T-helper 1 cell treated with Interleukin-12 subunit alpha and Interleukin-12 subunit beta and Interleukin-4 antibody, amounts not matched to agents 30 μg/mL and 1 μg/mL, for 36 hours (primary cell): Measurements from ENCODE around the gene SLC25A13.
"Not testable (repeated sequence)": the region's sequence is repeated elsewhere in the genome, so short reads cannot be mapped to it uniquely, and the experiment has no call there.

Source experiments
- H3K27ac Mint-ChIP-seq: one replicate; pipeline ENCODE4 v1.8.0; 2021; ENCODE audit warnings: mild to moderate bottlenecking, mixed read lengths
- H3K27me3 Mint-ChIP-seq: one replicate; pipeline ENCODE4 v1.8.0; 2021; ENCODE audit warnings: low read depth, mixed read lengths
- H3K36me3 Mint-ChIP-seq: one replicate; pipeline ENCODE4 v1.8.0; 2021; ENCODE audit warnings: low read depth, mixed read lengths
- H3K4me1 Mint-ChIP-seq: one replicate; pipeline ENCODE4 v1.8.0; 2021; ENCODE audit warnings: low read depth, mixed read lengths
- H3K4me3 Mint-ChIP-seq: one replicate; pipeline ENCODE4 v1.8.0; 2021; ENCODE audit warnings: mild to moderate bottlenecking, moderate library complexity, mixed read lengths
- H3K9me3 Mint-ChIP-seq: one replicate; pipeline ENCODE4 v1.8.0; 2021; ENCODE audit warnings: mixed read lengths

Gene SLC25A13

GRCh38 chr7:96321658-96322372 lies at the start of gene SLC25A13:
Gene SLC25A13 (minus strand): TSS chr7:96322098. CDS start chr7:96321956, 142 bp downstream.
- Mint-ChIP-seq H3K36me3 (no peaks in the 10 kb centered on the region), H3K27me3 (no peaks in the 10 kb centered on the region), H3K4me1 (peaks cover 11% of the 10 kb centered on the region), H3K9me3 (no peaks in the 10 kb centered on the region), H3K27ac (peak within 1 kb of the TSS; percentile 90), H3K4me3 (peak within 1 kb of the TSS; percentile 89)

- H3K27me3 Mint-ChIP-seq, H3K36me3 Mint-ChIP-seq, H3K9me3 Mint-ChIP-seq, H3K27ac Mint-ChIP-seq, H3K4me1 Mint-ChIP-seq, H3K4me3 Mint-ChIP-seq: not testable (repeated sequence)
These were observed 44.0 kb upstream of the SLC25A13 start for GRCh38 chr7:96365916-96366315.

GRCh38 chr7:96361116-96361857 lies 39.4 kb upstream of the SLC25A13 start:
- H3K9me3 Mint-ChIP-seq = peaks cover 9% of the 10 kb centered on the region
- no peaks in the 10 kb centered on the region for H3K36me3 Mint-ChIP-seq
- H3K4me3 Mint-ChIP-seq = no peak overlapping the region
- H3K27me3 Mint-ChIP-seq = no peaks in the 10 kb centered on the region
- H3K27ac Mint-ChIP-seq = no peak overlapping the region
- H3K4me1 Mint-ChIP-seq = no peaks in the 10 kb centered on the region

GRCh38 chr7:96359876-96360275 lies 38.0 kb upstream of the SLC25A13 start:
- peaks cover 4% of the 10 kb centered on the region for H3K9me3 Mint-ChIP-seq
- H3K27ac Mint-ChIP-seq = no peak overlapping the region
- no peaks in the 10 kb centered on the region for H3K27me3 Mint-ChIP-seq
- H3K4me1 Mint-ChIP-seq = no peaks in the 10 kb centered on the region
- H3K4me3 Mint-ChIP-seq = no peak overlapping the region
- H3K36me3 Mint-ChIP-seq = no peaks in the 10 kb centered on the region

- not testable (repeated sequence) for H3K4me3 Mint-ChIP-seq, H3K9me3 Mint-ChIP-seq, H3K27ac Mint-ChIP-seq, H3K36me3 Mint-ChIP-seq, H3K27me3 Mint-ChIP-seq, H3K4me1 Mint-ChIP-seq
These were observed 36.5 kb upstream of the SLC25A13 start for GRCh38 chr7:96358236-96358971.

- no peaks in the 10 kb centered on the region for H3K27me3 Mint-ChIP-seq
- H3K9me3 Mint-ChIP-seq = peaks cover 4% of the 10 kb centered on the region
- no peaks in the 10 kb centered on the region for H3K36me3 Mint-ChIP-seq
- H3K4me3 Mint-ChIP-seq = no peak overlapping the region
- no peak overlapping the region for H3K27ac Mint-ChIP-seq
- no peaks in the 10 kb centered on the region for H3K4me1 Mint-ChIP-seq
These were observed 34.1 kb upstream of the SLC25A13 start for GRCh38 chr7:96355990-96356506.

- peaks cover 1% of the 10 kb centered on the region for H3K9me3 Mint-ChIP-seq
- no peaks in the 10 kb centered on the region for H3K36me3 Mint-ChIP-seq
- H3K4me1 Mint-ChIP-seq = no peaks in the 10 kb centered on the region
- H3K4me3 Mint-ChIP-seq = no peak overlapping the region
- H3K27me3 Mint-ChIP-seq = no peaks in the 10 kb centered on the region
- no peak overlapping the region for H3K27ac Mint-ChIP-seq
These were observed 33.0 kb upstream of the SLC25A13 start for GRCh38 chr7:96354881-96355280.

- Mint-ChIP-seq H3K4me1 (no peaks in the 10 kb centered on the region), H3K4me3 (no peak overlapping the region), H3K36me3 (no peaks in the 10 kb centered on the region), H3K9me3 (no peaks in the 10 kb centered on the region), H3K27me3 (peaks cover 3% of the 10 kb centered on the region), H3K27ac (no peak overlapping the region)
These were observed 27.7 kb upstream of the SLC25A13 start for GRCh38 chr7:96349572-96349971.

GRCh38 chr7:96347471-96347870 lies 25.6 kb upstream of the SLC25A13 start:
- no peaks in the 10 kb centered on the region for H3K9me3 Mint-ChIP-seq

GRCh38 chr7:96346293-96346953 lies 24.5 kb upstream of the SLC25A13 start:
- Mint-ChIP-seq H3K4me3 (no peak overlapping the region), H3K4me1 (no peaks in the 10 kb centered on the region), H3K27ac (no peak overlapping the region), H3K27me3 (peaks cover 16% of the 10 kb centered on the region), H3K36me3 (no peaks in the 10 kb centered on the region), H3K9me3 (no peaks in the 10 kb centered on the region)

More at GRCh38 chr7:96347471-96347870, 25.6 kb upstream of the SLC25A13 start:
- Mint-ChIP-seq H3K27me3 (peaks cover 13% of the 10 kb centered on the region), H3K27ac (no peak overlapping the region), H3K4me3 (no peak overlapping the region), H3K4me1 (no peaks in the 10 kb centered on the region), H3K36me3 (no peaks in the 10 kb centered on the region)

- no peak overlapping the region for H3K4me3 Mint-ChIP-seq
- no peaks in the 10 kb centered on the region for H3K4me1 Mint-ChIP-seq
These were observed 22.3 kb upstream of the SLC25A13 start for GRCh38 chr7:96344236-96344635.

GRCh38 chr7:96342049-96342448 lies 20.2 kb upstream of the SLC25A13 start:
- Mint-ChIP-seq H3K27me3 (peaks cover 26% of the 10 kb centered on the region), H3K4me1 (no peaks in the 10 kb centered on the region), H3K36me3 (no peaks in the 10 kb centered on the region), H3K9me3 (no peaks in the 10 kb centered on the region), H3K4me3 (no peak overlapping the region), H3K27ac (no peak overlapping the region)

More at GRCh38 chr7:96344236-96344635, 22.3 kb upstream of the SLC25A13 start:
- Mint-ChIP-seq H3K36me3 (no peaks in the 10 kb centered on the region), H3K27me3 (peaks cover 21% of the 10 kb centered on the region), H3K9me3 (no peaks in the 10 kb centered on the region), H3K27ac (no peak overlapping the region)

GRCh38 chr7:96337519-96337918 lies 15.6 kb upstream of the SLC25A13 start:
- Mint-ChIP-seq H3K27ac (no peak overlapping the region), H3K9me3 (no peaks in the 10 kb centered on the region), H3K27me3 (peaks cover 25% of the 10 kb centered on the region), H3K4me3 (no peak overlapping the region), H3K4me1 (no peaks in the 10 kb centered on the region), H3K36me3 (no peaks in the 10 kb centered on the region)

- no peak overlapping the region for H3K27ac Mint-ChIP-seq
- H3K4me3 Mint-ChIP-seq = no peak overlapping the region
- no peaks in the 10 kb centered on the region for H3K4me1 Mint-ChIP-seq
These were observed 10.4 kb upstream of the SLC25A13 start for GRCh38 chr7:96332325-96332724.

More at GRCh38 chr7:96332325-96332724, 10.4 kb upstream of the SLC25A13 start:
- Mint-ChIP-seq H3K9me3 (no peaks in the 10 kb centered on the region), H3K36me3 (no peaks in the 10 kb centered on the region), H3K27me3 (peaks cover 11% of the 10 kb centered on the region)
